Measurements from ENCODE around the gene FNDC1. TPM values are rescaled to one million over a fixed set of nuclear protein-coding genes. Genes with fewer than 3 reads are reported as not detected.

Gene FNDC1
- total and polyA plus RNA-seq, 4 donors = 0.06 to 8.6 (median 0.31) TPM

- H3K4me3 ChIP-seq = no peak overlapping the region
- no peaks in the 10 kb centered on the region for H3K27me3 ChIP-seq (ENCODE audit: control insufficient read depth in 3 of 3, insufficient read depth in 3 of 3, low read length in 2 of 3)
- H3K9ac ChIP-seq (ENCODE audit: insufficient read depth in 1 of 2, low read length in 2 of 2) = no peak overlapping the region
- DNase-seq (no peak), ATAC-seq (ENCODE audit: insufficient read depth, low FRiP score) (no peak)
- no peaks in the 10 kb centered on the region for H3K9me3 ChIP-seq (ENCODE audit: control insufficient read depth in 4 of 4, insufficient read depth in 3 of 4, low read length in 3 of 4)
- WGBS, 2 donors = 0 to 26% methylated on average over 1 of the region's 1 CpG
- H3K4me1 ChIP-seq (ENCODE audit: control insufficient read depth in 5 of 5, insufficient read depth in 5 of 5, low read length in 5 of 5) = peaks cover 0 to 16% (median 2%) of the 10 kb centered on the region in 5 donors
- H3K36me3 ChIP-seq (ENCODE audit: control insufficient read depth in 4 of 4, insufficient read depth in 4 of 4, low read length in 4 of 4) = no peaks in the 10 kb centered on the region
- no peak for TF ChIP-seq CTCF (IDR thresholded peaks at IDR 0.05; ENCODE audit: control extremely low read depth, extremely low read depth)
- H3K27ac ChIP-seq (ENCODE audit: low read depth in 1 of 2, low read length in 1 of 2) = no peak overlapping the region
These were observed 139.0 kb downstream of the FNDC1 start for GRCh38 chr6:159308198-159308597.

GRCh38 chr6:159309723-159310122, 140.5 kb downstream of the FNDC1 start:
- ATAC-seq (ENCODE audit: insufficient read depth, low FRiP score) = no peak
- no peak overlapping the region for H3K9ac ChIP-seq (ENCODE audit: insufficient read depth in 1 of 2, low read length in 2 of 2)
- no peaks in the 10 kb centered on the region for H3K27me3 ChIP-seq (ENCODE audit: control insufficient read depth in 3 of 3, insufficient read depth in 3 of 3, low read length in 2 of 3)
- no peaks in the 10 kb centered on the region for H3K9me3 ChIP-seq (ENCODE audit: control insufficient read depth in 4 of 4, insufficient read depth in 3 of 4, low read length in 3 of 4)
- no peaks in the 10 kb centered on the region for H3K36me3 ChIP-seq (ENCODE audit: control insufficient read depth in 4 of 4, insufficient read depth in 4 of 4, low read length in 4 of 4)
- no peak overlapping the region for H3K4me3 ChIP-seq
- no peak for DNase-seq
- no peak for TF ChIP-seq CTCF (IDR thresholded peaks at IDR 0.05; ENCODE audit: control extremely low read depth, extremely low read depth)
- peaks cover 0 to 16% (median 2%) of the 10 kb centered on the region in 5 donors for H3K4me1 ChIP-seq (ENCODE audit: control insufficient read depth in 5 of 5, insufficient read depth in 5 of 5, low read length in 5 of 5)
- H3K27ac ChIP-seq (ENCODE audit: low read depth in 1 of 2, low read length in 1 of 2) = no peak overlapping the region
- 89 to 92% methylated on average over 1 of the region's 1 CpG for WGBS, 2 donors

- Histone ChIP-seq H3K36me3 (ENCODE audit: control insufficient read depth in 4 of 4, insufficient read depth in 4 of 4, low read length in 4 of 4) (no peaks in the 10 kb centered on the region), H3K4me1 (ENCODE audit: control insufficient read depth in 5 of 5, insufficient read depth in 5 of 5, low read length in 5 of 5) (peaks cover 0 to 16% (median 2%) of the 10 kb centered on the region in 5 donors), H3K27ac (ENCODE audit: low read depth in 1 of 2, low read length in 1 of 2) (no peak overlapping the region), H3K9me3 (ENCODE audit: control insufficient read depth in 4 of 4, insufficient read depth in 3 of 4, low read length in 3 of 4) (no peaks in the 10 kb centered on the region), H3K9ac (ENCODE audit: insufficient read depth in 1 of 2, low read length in 2 of 2) (no peak overlapping the region), H3K27me3 (ENCODE audit: control insufficient read depth in 3 of 3, insufficient read depth in 3 of 3, low read length in 2 of 3) (no peaks in the 10 kb centered on the region), H3K4me3 (no peak overlapping the region)
- no peak for DNase-seq
- 45 to 66% methylated on average over 4 of the region's 4 CpGs for WGBS, 2 donors
- ATAC-seq (ENCODE audit: insufficient read depth, low FRiP score) = no peak
- no peak for TF ChIP-seq CTCF (IDR thresholded peaks at IDR 0.05; ENCODE audit: control extremely low read depth, extremely low read depth)
These were observed 142.4 kb downstream of the FNDC1 start for GRCh38 chr6:159311618-159312017.

- Histone ChIP-seq H3K9me3 (ENCODE audit: control insufficient read depth in 4 of 4, insufficient read depth in 3 of 4, low read length in 3 of 4) (no peaks in the 10 kb centered on the region), H3K27me3 (ENCODE audit: control insufficient read depth in 3 of 3, insufficient read depth in 3 of 3, low read length in 2 of 3) (no peaks in the 10 kb centered on the region), H3K4me1 (ENCODE audit: control insufficient read depth in 5 of 5, insufficient read depth in 5 of 5, low read length in 5 of 5) (peaks cover 0 to 16% (median 2%) of the 10 kb centered on the region in 5 donors), H3K9ac (ENCODE audit: insufficient read depth in 1 of 2, low read length in 2 of 2) (no peak overlapping the region), H3K27ac (ENCODE audit: low read depth in 1 of 2, low read length in 1 of 2) (no peak overlapping the region), H3K4me3 (no peak overlapping the region), H3K36me3 (ENCODE audit: control insufficient read depth in 4 of 4, insufficient read depth in 4 of 4, low read length in 4 of 4) (no peaks in the 10 kb centered on the region)
- WGBS, 2 donors = 32 to 48% methylated on average over 1 of the region's 1 CpG
- TF ChIP-seq CTCF (IDR thresholded peaks at IDR 0.05; ENCODE audit: control extremely low read depth, extremely low read depth) = no peak
- no peak for ATAC-seq (ENCODE audit: insufficient read depth, low FRiP score)
- DNase-seq = peak in 2 of 3 donors; percentile 28 to 32
These were observed 143.0 kb downstream of the FNDC1 start for GRCh38 chr6:159312206-159312605.

Measured in lung (tissue), 12 donors.